Adrenal gland (tissue), 12 donors: ENCODE measurements around the gene GSX1. TPM values are rescaled to one million over a fixed set of nuclear protein-coding genes. Genes with fewer than 3 reads are reported as not detected.

Experiments used
- DNase-seq, 7 donors: peaks; one replicate each; pipeline ENCODE4 v3.0.0-alpha.2; 2019 to 2020
- H3K27ac ChIP-seq, 5 donors: fragments of 200-600 bp; sonication (generic) in 4 of 5; 1 replicate in 3 of 5; 2 replicates in 2 of 5; pipeline versions ENCODE4 v1.5.1 to v1.8.0; 2016 to 2020; ENCODE audit warnings: mild to moderate bottlenecking in 1 of 5
- H3K27me3 ChIP-seq: fragments of 200-600 bp; 2 replicates; pipeline ENCODE4 v1.8.0; 2021
- H3K36me3 ChIP-seq, 2 donors: fragments of 200-600 bp; replicated peaks in 1 of 2; 1 replicate in 1 of 2; 2 replicates in 1 of 2; pipeline versions ENCODE4 v1.5.1 to v1.8.0; 2018 to 2022
- H3K4me1 ChIP-seq, 2 donors: fragments of 200-600 bp; replicated peaks in 1 of 2; 1 replicate in 1 of 2; 2 replicates in 1 of 2; pipeline versions ENCODE4 v1.5.1 to v1.8.0; 2018 to 2021
- H3K4me3 ChIP-seq, 4 donors: fragments of 200-600 bp; sonication (generic) in 3 of 4; one replicate each; pipeline ENCODE4 v1.5.1; 2016 to 2018
- H3K9me3 ChIP-seq, 3 donors: fragments of 200-600 bp; sonication (generic) in 1 of 3; replicated peaks in 1 of 3; 1 replicate in 2 of 3; 2 replicates in 1 of 3; pipeline versions ENCODE4 v1.5.1 to v1.8.0; 2016 to 2021
- POLR2A ChIP-seq, 2 donors: fragments of 450-650 bp; IDR thresholded peaks; one replicate each; pipeline ENCODE4 v1.6.1; 2017; ENCODE audit warnings: antibody characterized with exemption in 2 of 2, mild to moderate bottlenecking in 2 of 2, moderate library complexity in 1 of 2
- WGBS, 4 donors: extraction: QIAGEN DNeasy Blood & Tissue Kit in 2 of 4; methylation state at CpG; one replicate each; pipeline versions ENCODE4 v1.1.5 to v1.1.7; 2013 to 2017; 5-methylcytosine and 5-hydroxymethylcytosine counted together
- intact Hi-C, 2 donors: fragments of 100-400 bp; cut with DNase I; formaldehyde crosslinking; loops; one replicate each; pipeline versions ENCODE4 v1.14.1 to v1.15.0; 2022 to 2023
- polyA plus RNA-seq, 3 donors: library from polyadenylated mRNA; stranded (reverse); fragments of 200-250 nt in 2 of 3; fragments of 350-450 nt in 1 of 3; fragmentation: Illumina TruSeq in 1 of 3; extraction: RNeasy Lipid Tissue Mini Kit (QIAGEN cat#74804) in 1 of 3; gene quantifications; one replicate each; pipeline ENCODE4 v1.2.3, GENCODE V29; 2013 to 2014
- small RNA-seq, 2 donors: library from RNA; depleted of rRNA; stranded (forward); fragments of <200 nt; gene quantifications; one replicate each; pipeline ENCODE3, GENCODE V24; 2016
- total RNA-seq, 9 donors: library from RNA; depleted of rRNA in 4 of 9; stranded (reverse); fragments of >200 nt in 4 of 9; fragments of 120-200 nt in 1 of 9; fragmentation: NEBNext Ultra II Directional in 1 of 9; extraction: Animal tissue kit (Norgen Biotek cat#: 25700) in 1 of 9; gene quantifications; one replicate each; pipeline versions ENCODE4 v1.1.0 to v1.2.4, GENCODE V29; 2013 to 2023
- TF ChIP-seq, protein P1 (sequence below), 6 experiments: fragments of 450-650 bp in 4 of 6; fragments of 200-600 bp in 2 of 6; sonication (generic) in 1 of 6; IDR thresholded peaks; 1 replicate in 5 of 6; 2 replicates in 1 of 6; pipeline versions ENCODE4 v1.5.1 to v1.8.0; 2016 to 2021; ENCODE audit warnings: antibody characterized with exemption in 6 of 6, mild to moderate bottlenecking in 2 of 6, moderate library complexity in 1 of 6
- donor health status: healthy with polysubstance abuse.
- donor health status: Bipolar disorder and iron deficiency.
- donor health status: DM: yes; HTN: yes; CAD: no.
- donor health status: DM: no; HTN: no; CAD: no.
- donor health status: DM: no; HTN: no; CAD: no.
- donor health status: DM: yes; HTN: yes; CAD: no.

Gene GSX1
- total and polyA plus RNA-seq, 12 donors = not detected

- WGBS, 4 donors = 34 to 42% (median 38%) methylated on average over 6 of the region's 6 CpGs
- no peak for TF ChIP-seq POLR2A (IDR thresholded peaks at IDR 0.05)
- TF ChIP-seq, protein P1, sequence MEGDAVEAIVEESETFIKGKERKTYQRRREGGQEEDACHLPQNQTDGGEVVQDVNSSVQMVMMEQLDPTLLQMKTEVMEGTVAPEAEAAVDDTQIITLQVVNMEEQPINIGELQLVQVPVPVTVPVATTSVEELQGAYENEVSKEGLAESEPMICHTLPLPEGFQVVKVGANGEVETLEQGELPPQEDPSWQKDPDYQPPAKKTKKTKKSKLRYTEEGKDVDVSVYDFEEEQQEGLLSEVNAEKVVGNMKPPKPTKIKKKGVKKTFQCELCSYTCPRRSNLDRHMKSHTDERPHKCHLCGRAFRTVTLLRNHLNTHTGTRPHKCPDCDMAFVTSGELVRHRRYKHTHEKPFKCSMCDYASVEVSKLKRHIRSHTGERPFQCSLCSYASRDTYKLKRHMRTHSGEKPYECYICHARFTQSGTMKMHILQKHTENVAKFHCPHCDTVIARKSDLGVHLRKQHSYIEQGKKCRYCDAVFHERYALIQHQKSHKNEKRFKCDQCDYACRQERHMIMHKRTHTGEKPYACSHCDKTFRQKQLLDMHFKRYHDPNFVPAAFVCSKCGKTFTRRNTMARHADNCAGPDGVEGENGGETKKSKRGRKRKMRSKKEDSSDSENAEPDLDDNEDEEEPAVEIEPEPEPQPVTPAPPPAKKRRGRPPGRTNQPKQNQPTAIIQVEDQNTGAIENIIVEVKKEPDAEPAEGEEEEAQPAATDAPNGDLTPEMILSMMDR (IDR thresholded peaks at IDR 0.05) = no peak
Observed at GRCh38 chr13:27834095-27834494, 41.8 kb downstream of the GSX1 start.

GRCh38 chr13:27835799-27836198, 43.5 kb downstream of the GSX1 start:
- 76 to 89% (median 81%) methylated on average over 3 of the region's 3 CpGs for WGBS, 4 donors
- no peak overlapping the region for H3K27ac ChIP-seq
- peaks cover 12% of the 10 kb centered on the region for H3K27me3 ChIP-seq
- intact Hi-C loops = loop anchor here in 1 of 2 donors (10.0 kb wide), 1 partner anchor 149 kb away; the partner anchor contains the start of gene URAD
- H3K4me1 ChIP-seq = no peaks in the 10 kb centered on the region
- H3K4me3 ChIP-seq = no peak overlapping the region
- DNase-seq = no peak
- no peaks in the 10 kb centered on the region for H3K9me3 ChIP-seq
- no peak for TF ChIP-seq POLR2A (IDR thresholded peaks at IDR 0.05)
- TF ChIP-seq, protein P1 (IDR thresholded peaks at IDR 0.05) = no peak
- H3K36me3 ChIP-seq = no peaks in the 10 kb centered on the region

More at GRCh38 chr13:27834095-27834494, 41.8 kb downstream of the GSX1 start:
- no peaks in the 10 kb centered on the region for H3K9me3 ChIP-seq
- H3K27ac ChIP-seq = no peak overlapping the region
- no peaks in the 10 kb centered on the region for H3K36me3 ChIP-seq
- intact Hi-C loops = loop anchor here (5.0 to 10.0 kb wide), 2 partner anchors 148 to 151 kb away; partner anchors contain the start of gene URAD (in 1 of the 2)
- no peak overlapping the region for H3K4me3 ChIP-seq
- H3K4me1 ChIP-seq = no peaks in the 10 kb centered on the region
- peak in 1 of 7 donors; percentile 29 for DNase-seq
- H3K27me3 ChIP-seq = peaks cover 20% of the 10 kb centered on the region

DNA sequence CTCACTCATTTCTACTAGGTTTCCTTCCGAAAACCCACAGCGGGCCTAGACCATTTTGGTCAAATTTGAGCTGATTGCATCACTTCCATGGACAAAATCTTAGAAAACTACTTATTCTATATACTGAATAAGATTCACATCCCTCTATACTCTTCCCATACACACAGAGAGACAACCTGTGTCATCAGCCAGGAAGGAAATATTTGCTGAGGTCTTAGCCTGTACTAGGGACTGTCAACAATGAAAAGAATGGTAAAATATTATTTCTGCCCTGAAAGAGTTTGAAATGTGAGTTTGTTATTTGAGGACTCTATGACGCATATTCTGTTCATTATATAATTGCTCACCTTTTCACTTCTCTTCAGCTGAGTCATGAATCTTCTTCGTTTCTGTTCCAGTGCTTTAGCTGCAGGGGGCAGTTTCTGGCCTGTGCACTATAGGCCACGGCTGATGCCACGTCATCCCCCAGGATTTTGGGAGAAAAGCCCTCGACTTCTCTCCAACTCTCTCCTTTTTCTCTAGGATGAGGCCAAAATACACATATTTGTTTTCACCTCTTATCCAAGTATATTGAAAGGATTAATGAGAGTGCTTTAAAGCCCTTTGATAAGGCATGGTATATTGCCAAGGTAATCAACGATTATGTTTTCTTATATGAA, 47.7 kb downstream of the GSX1 start:
- Histone ChIP-seq H3K27ac (no peak overlapping the region), H3K36me3 (no peaks in the 10 kb centered on the region), H3K4me3 (no peak overlapping the region), H3K9me3 (no peaks in the 10 kb centered on the region), H3K4me1 (no peaks in the 10 kb centered on the region), H3K27me3 (peaks cover 7% of the 10 kb centered on the region)
- 52 to 61% (median 58%) methylated on average over 8 of the region's 8 CpGs for WGBS, 4 donors
- intact Hi-C loops = loop anchor here in 1 of 2 donors (10.0 kb wide), 1 partner anchor 145 kb away; the partner anchor contains the start of gene URAD
- TF ChIP-seq, protein P1 (IDR thresholded peaks at IDR 0.05) = no peak
- TF ChIP-seq POLR2A (IDR thresholded peaks at IDR 0.05) = no peak
- no peak for DNase-seq

DNA sequence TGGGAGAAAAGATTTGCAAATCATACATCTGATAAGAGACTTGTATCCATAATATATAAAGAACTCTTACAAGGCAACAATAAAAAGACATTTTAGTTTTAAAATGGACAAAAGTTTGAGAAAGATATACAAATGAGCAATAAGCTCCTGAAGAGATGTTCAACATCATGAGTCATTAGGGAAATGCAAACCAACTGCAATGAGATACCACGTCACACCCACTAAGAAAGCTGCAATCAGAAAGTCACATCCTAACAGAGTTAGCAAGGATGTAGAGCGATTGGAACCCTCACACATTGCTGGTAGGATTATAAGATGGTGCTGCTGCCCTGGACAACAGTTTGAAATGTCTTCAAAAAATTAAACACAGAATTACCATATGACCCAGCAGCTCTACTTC, 50.3 kb downstream of the GSX1 start:
- intact Hi-C loops = no loop called here
- 63 to 68% (median 66%) methylated on average over 2 of the region's 2 CpGs for WGBS, 4 donors
- TF ChIP-seq, protein P1 (IDR thresholded peaks at IDR 0.05) = no peak
- TF ChIP-seq POLR2A (IDR thresholded peaks at IDR 0.05) = no peak
- Histone ChIP-seq H3K4me3 (no peak overlapping the region), H3K4me1 (no peaks in the 10 kb centered on the region), H3K27ac (no peak overlapping the region), H3K9me3 (no peaks in the 10 kb centered on the region), H3K27me3 (peaks cover 7% of the 10 kb centered on the region), H3K36me3 (no peaks in the 10 kb centered on the region)
- no peak for DNase-seq

Small RNAs within 50 kb of the gene (small RNA-seq; reads per million reads assigned to genes)
- gene RNU6-73P = 0 reads per million in 2 donors

Other genes with a start within 250 kb of the GSX1 start
- 10 to 100 TPM in 8 of 9 donors, 1 to 10 TPM in 1; 9.7 to 26.5 (median 18.7) TPM for gene LNX2, start 172.0 kb upstream of the GSX1 start, total RNA-seq
- gene LNX2, start 172.0 kb upstream of the GSX1 start, polyA plus RNA-seq = 10 to 100 TPM in 1 of 3 donors, 1 to 10 TPM in 2; 2.9 to 17.5 (median 4.9) TPM
- 100 to 1,000 TPM in 8 of 9 donors, 10 to 100 TPM in 1; 81.5 to 369 (median 179) TPM for gene POLR1D, start 170.6 kb upstream of the GSX1 start, total RNA-seq
- 100 to 1,000 TPM; 148 to 188 (median 173) TPM for gene POLR1D, start 170.6 kb upstream of the GSX1 start, polyA plus RNA-seq
- gene PDX1, start 127.5 kb downstream of the GSX1 start, total RNA-seq = not detected
- gene PDX1, start 127.5 kb downstream of the GSX1 start, polyA plus RNA-seq = not detected
- under 1 TPM in 1 of 9 donors, not detected in 8; 0.14 TPM for gene CDX2, start 176.8 kb downstream of the GSX1 start, total RNA-seq
- gene CDX2, start 176.8 kb downstream of the GSX1 start, polyA plus RNA-seq = under 1 TPM in 1 of 3 donors, not detected in 2; 0.08 TPM
- gene URAD, start 196.2 kb downstream of the GSX1 start, total RNA-seq = not detected
- gene URAD, start 196.2 kb downstream of the GSX1 start, polyA plus RNA-seq = not detected